Testis (tissue), 3 donors: ENCODE measurements around the gene XRCC1. TPM values are rescaled to one million over a fixed set of nuclear protein-coding genes. Genes with fewer than 3 reads are reported as not detected.
A peak's percentile ranks its signal among the peaks of the same experiment; 100 is the strongest.

Experiments
- DNase-seq: peaks from one replicate; pipeline ENCODE4 v3.0.0-alpha.2; 2019
- H3K27ac ChIP-seq, 2 donors: fragments of 200-600 bp; sonication (generic); one replicate each; pipeline ENCODE4 v1.5.1; 2019
- H3K27me3 ChIP-seq: fragments of 200-600 bp; sonication (generic); one replicate; pipeline ENCODE4 v1.5.1; 2019
- H3K36me3 ChIP-seq: fragments of 200-600 bp; sonication (generic); one replicate; pipeline ENCODE4 v1.5.1; 2017; ENCODE audit warnings: low read depth; ENCODE audit errors: missing control alignments
- H3K4me1 ChIP-seq: fragments of 200-600 bp; sonication (generic); one replicate; pipeline ENCODE4 v1.5.1; 2019
- H3K4me3 ChIP-seq, 2 donors: fragments of 200-600 bp; sonication (generic); one replicate each; pipeline ENCODE4 v1.5.1; 2017 to 2019
- H3K9me3 ChIP-seq: fragments of 200-600 bp; sonication (generic); one replicate; pipeline ENCODE4 v1.5.1; 2017
- CTCF ChIP-seq, 3 experiments: fragments of 450-650 bp in 2 of 3; fragments of 200-600 bp in 1 of 3; sonication (generic) in 1 of 3; IDR thresholded peaks; one replicate each; pipeline ENCODE4 v1.5.1; 2016 to 2019; ENCODE audit warnings: antibody characterized with exemption in 3 of 3, mild to moderate bottlenecking in 2 of 3, moderate library complexity in 1 of 3
- POLR2A ChIP-seq: fragments of 450-650 bp; IDR thresholded peaks from one replicate; pipeline ENCODE4 v1.6.1; 2017; ENCODE audit warnings: antibody characterized with exemption, mild to moderate bottlenecking, moderate library complexity
- WGBS, 2 donors: methylation state at CpG; one replicate each; pipeline ENCODE4 v1.1.5; 2018; 5-methylcytosine and 5-hydroxymethylcytosine counted together
- intact Hi-C: fragments of 100-400 bp; cut with DNase I; formaldehyde crosslinking; loops from one replicate; pipeline ENCODE4 v1.15.1; 2023; ENCODE audit warnings: low total_unique reads
- polyA plus RNA-seq: library from polyadenylated mRNA; stranded (reverse); fragments of 350-450 nt; fragmentation: Illumina TruSeq; extraction: RNeasy Lipid Tissue Mini Kit (QIAGEN cat#74804); gene quantifications from one replicate; pipeline ENCODE4 v1.2.3, GENCODE V29; 2014; ENCODE audit warnings: low read depth, low replicate concordance; ENCODE audit not compliant: insufficient read depth
- total RNA-seq, 2 donors: library from RNA; depleted of rRNA; stranded (reverse); fragments of >200 nt; gene quantifications; one replicate each; pipeline ENCODE4 v1.2.3, GENCODE V29; 2016

The XRCC1 gene
- total and polyA plus RNA-seq, 3 donors from 2014 or later: 40.6 to 49.1 (median 44.8) TPM

GRCh38 chr19:43504426-43505185 is 70.7 kb downstream of the XRCC1 start, which contains the start of gene PHLDB3:
Gene PHLDB3 (minus strand): TSS chr19:43504746. CDS start chr19:43504118, 628 bp downstream.
- no peak for TF ChIP-seq POLR2A
- no peak for TF ChIP-seq CTCF (IDR thresholded peaks at IDR 0.05)
- intact Hi-C loops: no loop called here
- Histone ChIP-seq H3K36me3 (no peaks in the 10 kb centered on the region), H3K4me1 (peaks cover 11% of the 10 kb centered on the region), H3K4me3 (peak within 1 kb of the TSS; percentile 76 to 78), H3K27me3 (no peaks in the 10 kb centered on the region), H3K27ac (peak within 1 kb of the TSS; percentile 78 to 89), H3K9me3 (no peaks in the 10 kb centered on the region)
- peak; percentile 40 for DNase-seq
- WGBS, 2 donors: 2 to 6% methylated on average over 12 to 42 of the region's 42 CpGs

- TF ChIP-seq POLR2A (peak; percentile 9), CTCF (IDR thresholded peaks at IDR 0.05) (peak in 1 of 3 experiments; percentile 17)
- peak; percentile 98 for DNase-seq
- intact Hi-C loops: no loop called here
- H3K27me3 ChIP-seq: no peaks in the 10 kb centered on the region
- no peaks in the 10 kb centered on the region for H3K36me3 ChIP-seq
- H3K4me1 ChIP-seq: peaks cover 11% of the 10 kb centered on the region
- 0 to 1% methylated on average over 32 to 63 of the region's 64 CpGs for WGBS, 2 donors
- H3K4me3 ChIP-seq: peak overlapping the region; percentile 76 to 78
- peak overlapping the region; percentile 78 to 89 for H3K27ac ChIP-seq
- no peaks in the 10 kb centered on the region for H3K9me3 ChIP-seq
These were observed 71.6 kb downstream of the XRCC1 start for GRCh38 chr19:43503501-43504425.

- WGBS, 2 donors: 69 to 70% methylated on average over 23 of the region's 23 CpGs
- Histone ChIP-seq H3K9me3 (no peaks in the 10 kb centered on the region), H3K4me1 (peaks cover 11% of the 10 kb centered on the region), H3K4me3 (peak overlapping the region in 1 of 2 donors; percentile 40), H3K27ac (no peak overlapping the region), H3K27me3 (no peaks in the 10 kb centered on the region), H3K36me3 (no peaks in the 10 kb centered on the region)
- DNase-seq: no peak
- TF ChIP-seq CTCF (IDR thresholded peaks at IDR 0.05) (no peak), POLR2A (no peak)
- intact Hi-C loops: no loop called here
These were observed 72.8 kb downstream of the XRCC1 start for GRCh38 chr19:43502419-43502976.

- DNase-seq: peak; percentile 25
- Histone ChIP-seq H3K36me3 (no peaks in the 10 kb centered on the region), H3K9me3 (no peaks in the 10 kb centered on the region), H3K4me3 (peak overlapping the region in 1 of 2 donors; percentile 40), H3K27ac (no peak overlapping the region), H3K27me3 (no peaks in the 10 kb centered on the region), H3K4me1 (peaks cover 11% of the 10 kb centered on the region)
- TF ChIP-seq CTCF (IDR thresholded peaks at IDR 0.05): no peak
- no peak for TF ChIP-seq POLR2A
- intact Hi-C loops: no loop called here
- 67 to 70% methylated on average over 32 to 43 of the region's 43 CpGs for WGBS, 2 donors
These were observed 73.5 kb downstream of the XRCC1 start for GRCh38 chr19:43501661-43502418.
